GM12875 (cell line): ENCODE measurements around the gene ID4.

Experiments used
- H3K4me3 ChIP-seq: one replicate; pipeline ENCODE4 v1.5.1; 2011; ENCODE audit warnings: low read depth, low read length, control low read depth
- TF ChIP-seq, protein P1 (sequence below): IDR thresholded peaks from 2 replicates; pipeline ENCODE4 v1.5.1; 2011; ENCODE audit warnings: low read depth, mild to moderate bottlenecking, control low read depth, inconsistent platforms, low read length, moderate library complexity, borderline replicate concordance; ENCODE audit not compliant: insufficient read depth

Gene ID4

DNA sequence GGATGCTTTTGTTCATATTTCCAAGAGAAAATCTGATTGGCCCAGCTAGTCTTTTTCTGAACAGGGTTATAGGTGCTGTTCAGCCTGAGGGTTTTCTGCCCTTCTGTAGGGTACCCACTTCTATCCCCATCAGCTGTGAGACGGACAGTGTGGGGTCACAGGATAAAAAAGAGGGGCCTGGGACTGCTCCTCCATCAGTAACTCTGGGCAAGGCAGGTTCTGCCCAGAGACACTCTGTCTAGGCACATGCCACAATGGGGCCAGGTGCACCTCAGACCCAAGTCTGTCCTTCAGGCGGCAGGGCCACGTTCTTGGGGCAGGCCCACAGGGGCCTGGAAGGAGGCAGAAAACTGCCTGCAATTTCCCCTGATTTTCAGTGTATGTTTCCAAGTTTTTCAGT lies 20.0 kb downstream of the ID4 start:
- TF ChIP-seq, protein P1, sequence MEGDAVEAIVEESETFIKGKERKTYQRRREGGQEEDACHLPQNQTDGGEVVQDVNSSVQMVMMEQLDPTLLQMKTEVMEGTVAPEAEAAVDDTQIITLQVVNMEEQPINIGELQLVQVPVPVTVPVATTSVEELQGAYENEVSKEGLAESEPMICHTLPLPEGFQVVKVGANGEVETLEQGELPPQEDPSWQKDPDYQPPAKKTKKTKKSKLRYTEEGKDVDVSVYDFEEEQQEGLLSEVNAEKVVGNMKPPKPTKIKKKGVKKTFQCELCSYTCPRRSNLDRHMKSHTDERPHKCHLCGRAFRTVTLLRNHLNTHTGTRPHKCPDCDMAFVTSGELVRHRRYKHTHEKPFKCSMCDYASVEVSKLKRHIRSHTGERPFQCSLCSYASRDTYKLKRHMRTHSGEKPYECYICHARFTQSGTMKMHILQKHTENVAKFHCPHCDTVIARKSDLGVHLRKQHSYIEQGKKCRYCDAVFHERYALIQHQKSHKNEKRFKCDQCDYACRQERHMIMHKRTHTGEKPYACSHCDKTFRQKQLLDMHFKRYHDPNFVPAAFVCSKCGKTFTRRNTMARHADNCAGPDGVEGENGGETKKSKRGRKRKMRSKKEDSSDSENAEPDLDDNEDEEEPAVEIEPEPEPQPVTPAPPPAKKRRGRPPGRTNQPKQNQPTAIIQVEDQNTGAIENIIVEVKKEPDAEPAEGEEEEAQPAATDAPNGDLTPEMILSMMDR: no peak
- no peak overlapping the region for H3K4me3 ChIP-seq

DNA sequence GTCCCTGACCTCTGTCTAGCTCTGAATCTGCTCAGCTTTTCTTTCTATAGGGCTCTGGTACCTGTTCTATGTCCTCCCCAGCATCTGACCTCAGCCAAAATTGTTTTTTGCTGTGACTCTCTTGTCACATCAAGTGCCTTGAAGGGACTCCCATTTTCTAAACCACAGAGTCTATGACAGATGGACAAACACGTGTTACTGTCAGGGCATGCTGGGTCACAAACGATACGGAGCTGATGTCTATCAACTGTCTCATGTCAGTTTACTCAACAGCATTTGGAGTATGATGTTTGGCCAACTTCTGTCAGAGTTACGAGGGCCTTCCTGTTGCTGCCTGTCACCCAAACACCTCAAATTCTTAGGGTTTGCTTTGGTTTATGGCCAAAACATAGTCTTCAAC lies 20.5 kb downstream of the ID4 start:
- TF ChIP-seq, protein P1: no peak
- no peak overlapping the region for H3K4me3 ChIP-seq

DNA sequence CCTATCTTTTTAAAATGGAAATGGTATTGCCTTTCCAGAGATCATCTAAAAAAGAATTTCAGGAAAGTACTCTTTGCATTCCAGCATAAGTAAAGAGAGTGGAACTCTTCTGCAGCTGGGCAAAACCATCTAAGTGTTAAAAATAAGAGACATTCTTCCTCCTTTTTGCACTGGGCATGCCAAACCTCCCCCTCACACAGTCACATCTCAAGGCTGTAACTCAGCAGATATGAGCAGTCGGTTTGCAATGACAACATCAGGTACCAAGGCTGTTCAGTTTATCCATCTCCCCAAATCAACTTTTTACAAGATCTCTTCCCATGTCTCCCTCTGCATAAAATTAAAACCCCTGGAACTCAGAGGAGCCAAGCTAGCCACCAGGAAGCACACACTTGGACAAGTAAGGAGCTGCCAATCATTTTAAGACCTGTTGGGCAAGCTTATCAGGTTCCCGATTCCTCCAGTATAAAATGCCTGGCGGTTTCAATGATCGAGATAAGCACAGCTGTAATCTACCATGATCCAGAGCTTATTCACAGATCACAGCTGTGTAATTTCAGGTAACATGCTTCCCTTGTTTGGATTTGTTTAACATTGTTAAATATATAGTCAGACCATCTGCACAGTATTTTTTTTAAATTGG lies 23.2 kb downstream of the ID4 start:
- H3K4me3 ChIP-seq: no peak overlapping the region
- TF ChIP-seq, protein P1: no peak

DNA sequence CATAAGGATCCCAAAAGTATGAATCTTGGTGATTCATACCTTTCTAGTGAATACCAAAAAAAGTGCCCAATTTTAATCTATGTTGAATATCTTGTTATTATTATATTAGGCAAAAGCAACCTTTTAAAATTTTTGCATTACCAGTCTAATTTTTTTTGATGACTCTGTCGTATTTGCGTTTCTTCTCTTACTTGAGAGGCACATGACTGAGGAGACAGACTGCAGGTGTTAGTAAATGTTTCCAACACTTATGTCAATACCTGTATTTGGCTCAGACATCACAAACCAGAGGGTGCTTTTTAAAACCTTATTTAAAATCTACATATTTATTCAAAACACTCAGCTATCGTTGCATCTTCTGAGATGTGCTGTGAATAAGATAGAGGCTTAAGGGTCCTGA lies 27.1 kb downstream of the ID4 start:
- TF ChIP-seq, protein P1: no peak
- H3K4me3 ChIP-seq: no peak overlapping the region

DNA sequence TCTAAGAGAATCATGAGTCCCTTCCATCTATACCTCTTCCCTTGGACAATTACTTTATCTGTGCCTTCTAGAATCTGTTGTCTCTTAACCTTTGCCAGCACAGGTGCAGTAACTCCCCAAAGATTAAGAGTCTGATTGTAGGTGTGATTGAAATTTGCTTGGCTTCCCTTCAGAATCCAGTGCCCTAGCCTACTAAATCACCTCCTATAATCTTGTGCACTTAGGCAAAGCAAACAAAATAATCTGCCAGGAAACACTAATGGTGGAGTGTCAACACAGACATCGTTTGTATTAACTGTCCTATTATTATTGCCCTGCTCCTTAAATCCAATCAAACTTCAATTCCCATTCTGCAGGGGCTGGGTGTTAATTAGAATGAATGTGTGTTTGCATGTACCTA lies 28.0 kb downstream of the ID4 start:
- TF ChIP-seq, protein P1: no peak
- H3K4me3 ChIP-seq: no peak overlapping the region

DNA sequence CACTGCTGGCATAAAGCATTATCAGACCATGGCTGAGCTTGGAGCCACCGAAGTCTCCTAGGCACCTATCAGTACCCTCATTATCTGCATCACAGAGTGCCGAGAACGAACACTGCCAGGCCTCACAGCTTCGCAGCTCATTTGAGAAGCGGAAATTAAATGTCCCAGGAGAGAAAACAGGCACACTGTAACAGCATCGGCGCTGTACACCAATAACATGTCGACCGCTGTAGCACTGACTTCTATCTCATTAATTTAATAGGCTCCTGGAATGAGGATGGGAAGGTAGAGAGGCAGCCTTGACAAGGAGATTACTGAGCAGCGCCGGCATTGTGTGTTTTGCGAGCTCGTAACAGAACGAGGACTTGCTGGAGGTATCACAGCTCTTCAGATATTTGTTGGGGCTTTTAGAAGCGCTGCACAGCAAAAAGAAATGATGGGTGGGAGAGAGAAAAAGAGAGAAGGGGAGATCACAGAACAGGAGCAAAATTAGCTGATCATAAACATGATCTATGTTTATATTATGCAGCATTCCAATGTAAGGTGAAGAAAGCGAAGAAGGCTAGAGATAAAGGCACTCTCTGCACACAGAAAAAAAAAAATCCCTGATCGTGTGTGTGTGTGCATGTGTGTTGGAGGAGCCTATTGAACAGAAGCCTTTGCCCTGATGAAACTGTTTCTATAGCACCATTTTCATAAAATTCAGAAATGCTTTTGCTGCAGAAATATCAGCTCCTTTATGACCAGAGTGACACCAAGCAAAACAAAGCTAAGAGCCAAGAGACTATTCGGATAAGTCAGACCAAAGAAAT lies 29.2 kb downstream of the ID4 start:
- TF ChIP-seq, protein P1: no peak
- H3K4me3 ChIP-seq: no peak overlapping the region
